Measurements from ENCODE around the gene ARL6IP5. TPM values are rescaled to one million over a fixed set of nuclear protein-coding genes. Genes with fewer than 3 reads are reported as not detected.
A peak's percentile ranks its signal among the peaks of the same experiment; 100 is the strongest.

The ARL6IP5 gene
- total and polyA plus RNA-seq, 2 of the 13 experiments (the other 11 are each of a cell fraction or from before 2014, with no cell fraction given) = 23.7 to 29.6 TPM

DNA sequence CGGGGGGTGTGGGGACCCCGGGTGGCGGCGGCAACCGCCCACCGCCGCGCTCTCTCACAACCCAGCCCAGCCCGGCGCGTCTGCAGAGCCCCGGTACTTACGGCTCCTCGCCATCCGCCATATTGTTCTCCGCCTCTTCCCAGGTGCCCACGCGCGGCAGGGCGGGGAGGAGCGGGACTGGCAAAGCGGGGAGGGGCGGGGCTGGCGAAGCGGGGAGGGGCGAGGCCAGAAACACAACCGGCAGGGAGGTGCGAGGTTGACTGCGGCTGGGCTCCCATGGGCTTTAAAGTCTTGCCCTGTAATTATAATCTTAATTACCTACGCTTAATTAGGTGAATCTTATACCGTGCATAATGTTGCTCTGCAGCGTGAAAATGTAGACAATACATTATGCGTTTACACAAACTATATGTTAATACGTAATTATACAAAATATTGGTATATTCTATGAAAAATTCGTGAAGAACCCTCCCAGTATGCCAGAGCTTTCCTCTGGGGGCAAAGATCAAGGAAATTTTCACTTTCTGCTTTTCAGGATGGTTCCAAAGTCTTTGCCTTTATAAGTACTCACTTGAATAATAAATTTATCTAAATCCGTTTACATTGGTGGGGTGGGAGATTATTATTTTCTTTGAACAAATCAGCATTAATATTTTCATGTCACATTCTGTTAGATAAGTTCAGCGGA lies 4.4 kb upstream of the ARL6IP5 start, which contains the start of gene UBA3 (continued):
- TF ChIP-seq IRF9 (CRISPR knock-in tag; IDR thresholded peaks at IDR 0.05; ENCODE audit: borderline replicate concordance) = no peak
- peak; percentile 11; the same call in 1 of the 2 replicates for TF ChIP-seq SOX5 (CRISPR knock-in tag; IDR thresholded peaks at IDR 0.05; ENCODE audit: borderline replicate concordance)
- TF ChIP-seq HDAC1 (CRISPR knock-in tag; IDR thresholded peaks at IDR 0.05) = peak; percentile 39; the same call in 1 of the 2 replicates
- peak; percentile 54; the same call in 1 of the 3 replicates for TF ChIP-seq MXI1 (IDR thresholded peaks at IDR 0.05; ENCODE audit: borderline replicate concordance, low read depth, low read length)
- no peak for TF ChIP-seq ZNF343 (CRISPR knock-in tag; IDR thresholded peaks at IDR 0.05)
- no peak for TF ChIP-seq HNF1A (IDR thresholded peaks at IDR 0.05; ENCODE audit: low read depth)
- TF ChIP-seq HNF1A (CRISPR knock-in tag; IDR thresholded peaks at IDR 0.05; ENCODE audit: borderline replicate concordance) = no peak
- peak; percentile 89 for TF ChIP-seq TAF1 (CRISPR knock-in tag; IDR thresholded peaks at IDR 0.05)
- TF ChIP-seq ZNF383 (CRISPR knock-in tag; IDR thresholded peaks at IDR 0.05; ENCODE audit: borderline replicate concordance) = no peak
- TF ChIP-seq TMF1 (CRISPR knock-in tag; IDR thresholded peaks at IDR 0.05; ENCODE audit: low read depth) = 0 out of 2 replicates have a peak, but pooled peaks have one; percentile 44
- TF ChIP-seq SAP130 (CRISPR knock-in tag; IDR thresholded peaks at IDR 0.05; ENCODE audit: low read depth) = peak; percentile 48; the same call in 1 of the 2 replicates
- no peak for TF ChIP-seq RERE (CRISPR knock-in tag; IDR thresholded peaks at IDR 0.05; ENCODE audit: low read depth)
- no peak for TF ChIP-seq ZNF160 (CRISPR knock-in tag; IDR thresholded peaks at IDR 0.05)
- TF ChIP-seq ZNF839 (CRISPR knock-in tag; IDR thresholded peaks at IDR 0.05; ENCODE audit: borderline replicate concordance) = no peak
- TF ChIP-seq MBNL3 (CRISPR knock-in tag; conservative IDR thresholded peaks at IDR 0.05) = no peak
- TF ChIP-seq POLR2G (IDR thresholded peaks at IDR 0.05; ENCODE audit: low read depth, low read length) = peak; percentile 73
- no peak for TF ChIP-seq ZFP41 (CRISPR knock-in tag; IDR thresholded peaks at IDR 0.05; ENCODE audit: borderline replicate concordance)

Measured in HepG2 (cell line).